ENCODE measurements around the gene ING4. TPM values are rescaled to one million over a fixed set of nuclear protein-coding genes. Genes with fewer than 3 reads are reported as not detected.
"Not testable (repeated sequence)": the region's sequence is repeated elsewhere in the genome, so short reads cannot be mapped to it uniquely, and the experiment has no call there.

Gene ING4
- total RNA-seq (2014; rRNA removed), result 26.3 and 40.8 TPM in 2 replicates
- 28.9 TPM for polyA plus RNA-seq (2012)

DNA sequence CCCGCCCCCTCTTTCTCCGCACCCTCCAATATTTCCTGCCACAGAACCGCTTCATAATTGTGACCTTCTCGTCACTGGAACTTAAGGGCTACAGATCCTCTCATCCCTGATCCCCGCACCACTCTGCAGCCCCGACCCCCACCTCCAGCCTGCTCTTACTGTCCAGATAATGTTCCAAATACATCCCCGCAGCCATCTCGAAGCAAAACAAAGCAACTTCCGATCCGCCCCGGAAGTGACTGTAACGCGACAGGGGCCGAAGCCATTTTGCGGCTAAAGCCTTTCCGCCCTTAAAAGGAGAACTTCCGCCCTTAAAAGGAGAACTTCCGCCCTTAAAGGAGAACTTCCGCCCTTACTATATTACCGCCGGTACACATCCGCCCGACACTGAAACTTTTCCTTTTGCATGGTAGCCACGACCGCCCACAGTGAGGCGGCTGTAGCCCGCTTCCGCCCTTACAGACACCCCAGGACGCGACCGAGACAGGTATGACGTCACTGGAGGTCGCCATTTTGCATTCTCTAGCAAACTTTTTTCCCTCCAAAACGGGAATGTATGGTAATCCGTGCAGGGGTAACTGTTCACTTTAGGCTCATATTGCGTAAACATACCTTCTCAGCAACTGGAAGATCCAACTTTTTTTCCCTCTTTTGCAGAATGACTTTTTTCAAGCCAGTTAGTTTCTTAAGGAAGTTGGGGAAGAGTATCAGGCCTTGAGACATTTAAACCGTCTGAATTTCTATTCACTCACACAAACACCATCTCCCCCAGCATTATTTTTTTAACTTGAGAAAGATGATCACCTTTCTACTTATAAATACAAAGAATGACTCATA, at the start of gene ING4:
Gene ING4, minus strand, starts transcription at position 214 of the 837 bp plus-strand sequence. Its CDS starts 18 bp downstream, at position 196.
- DNase-seq (ENCODE audit: low read depth), result peak; percentile 100

DNA sequence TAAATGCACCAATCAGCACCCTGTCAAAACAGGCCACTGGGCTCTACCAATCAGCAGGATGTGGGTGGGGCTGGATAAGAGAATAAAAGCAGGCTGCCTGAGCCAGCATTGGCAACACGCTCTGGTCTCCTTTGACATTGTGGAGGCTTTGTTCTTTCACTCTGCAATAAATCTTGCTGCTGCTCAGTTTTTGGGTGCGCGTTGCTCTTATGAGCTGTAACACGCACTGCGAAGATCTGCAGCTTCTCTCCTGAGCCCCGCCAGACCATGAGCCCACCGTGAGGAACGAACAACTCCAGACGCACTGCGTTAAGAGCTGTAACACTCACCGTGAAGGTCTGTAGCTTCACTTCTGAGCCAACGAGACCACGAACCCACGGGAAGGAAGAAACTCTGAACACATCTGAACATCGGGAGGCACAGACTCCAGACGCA, 46.1 kb upstream of the ING4 start:
- no peak for DNase-seq (ENCODE audit: low read depth)

DNA sequence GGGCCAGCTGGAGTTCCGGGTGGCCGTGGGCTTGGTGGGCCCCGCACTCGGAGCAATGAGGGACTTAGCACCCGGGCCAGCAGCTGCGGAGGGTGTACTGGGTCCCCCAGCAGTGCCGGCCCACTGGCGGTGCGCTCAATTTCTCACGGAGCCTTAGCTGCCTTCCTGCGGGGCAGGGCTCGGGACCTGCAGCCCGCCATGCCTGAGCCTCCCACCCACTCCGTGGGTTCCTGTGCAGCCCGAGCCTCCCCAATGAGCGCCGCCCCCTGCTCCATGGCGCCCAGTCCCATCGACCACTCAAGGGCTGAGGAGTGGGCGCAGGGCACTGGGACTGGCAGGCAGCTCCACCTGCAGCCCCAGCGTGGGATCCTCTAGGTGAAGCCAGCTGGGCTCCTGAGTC, 45.4 kb upstream of the ING4 start:
- DNase-seq (ENCODE audit: low read depth), result not testable (repeated sequence)

DNA sequence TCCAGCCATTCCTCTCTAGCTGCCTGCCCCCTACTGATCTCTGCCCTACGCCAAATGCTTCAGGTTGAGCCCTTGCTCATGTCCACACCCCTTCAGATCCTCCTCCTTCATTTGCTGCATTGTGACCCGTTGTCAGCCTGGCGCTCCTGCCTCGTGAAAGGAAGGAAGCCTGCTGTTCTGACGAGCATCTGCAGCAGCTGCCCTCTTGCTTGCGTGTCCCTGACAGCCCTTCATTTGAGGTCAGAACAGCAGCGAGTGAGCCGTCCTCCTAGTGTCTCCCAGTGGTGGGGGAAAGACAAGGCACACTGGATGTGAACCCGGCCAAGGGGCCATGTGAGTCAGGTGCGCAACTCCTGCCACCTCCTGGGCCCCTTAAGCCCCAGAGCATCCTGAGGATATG, 40.7 kb upstream of the ING4 start:
- peak; percentile 78 for DNase-seq (ENCODE audit: low read depth)

DNA sequence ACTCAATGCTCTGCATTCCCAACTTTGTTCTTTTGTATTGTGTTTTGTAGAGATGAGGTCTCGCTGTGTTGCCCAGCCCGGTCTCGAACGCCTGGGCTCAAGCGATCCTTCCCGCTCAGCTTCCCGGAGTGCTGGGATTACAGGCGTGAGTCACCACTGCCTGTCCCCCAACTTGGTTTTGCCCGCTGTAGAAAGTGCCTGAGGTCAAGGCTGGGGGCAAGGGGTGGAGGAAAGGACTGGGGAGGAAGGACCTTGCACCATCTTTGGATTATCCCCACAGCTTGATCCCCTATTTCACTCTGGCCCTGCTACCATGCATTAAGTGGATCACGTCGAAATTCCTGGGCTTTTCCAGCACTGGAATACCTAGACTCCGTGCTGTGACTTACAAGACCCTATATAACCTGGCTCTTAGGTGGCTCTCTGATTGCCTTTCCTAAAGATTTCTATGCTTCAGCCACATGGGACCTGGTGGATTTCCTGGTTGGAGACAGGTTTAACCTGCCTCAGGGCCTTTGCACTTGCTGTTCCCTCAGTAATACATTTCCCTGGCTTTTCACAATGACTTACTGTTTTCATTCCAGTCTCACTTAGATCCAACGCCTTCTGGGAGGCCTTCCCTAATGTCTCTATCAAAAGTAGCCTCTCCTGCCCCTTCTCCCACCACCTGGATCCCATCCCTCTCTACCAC, 38.3 kb upstream of the ING4 start:
- peak; percentile 22 for DNase-seq (ENCODE audit: low read depth)

DNA sequence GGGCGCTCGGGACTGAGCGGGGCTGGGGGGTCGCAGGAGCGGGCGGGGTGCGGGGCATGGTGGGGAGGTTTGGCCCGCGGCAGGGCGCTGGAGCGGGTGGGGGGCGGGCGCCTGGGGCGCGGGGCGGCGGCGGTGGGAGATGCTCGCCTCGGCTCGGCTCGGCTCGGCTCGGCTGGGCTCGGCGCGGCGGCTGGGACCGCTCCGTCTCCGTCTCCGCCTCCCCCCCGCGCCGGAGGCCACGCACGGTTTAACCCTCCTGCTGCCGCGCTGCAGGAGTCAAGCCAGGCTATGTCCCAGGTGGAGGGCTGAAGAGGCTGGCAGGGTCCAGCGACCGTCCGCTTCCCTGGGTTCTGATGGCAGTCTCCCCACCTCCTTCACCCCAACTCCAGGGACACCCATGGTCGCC, 37.7 kb upstream of the ING4 start, which contains the start of gene PIANP:
Gene PIANP, minus strand, starts transcription at position 170 of the 406 bp plus-strand sequence. CDS start 2,754 bp downstream, outside the sequence.
- no peak for DNase-seq (ENCODE audit: low read depth)

DNA sequence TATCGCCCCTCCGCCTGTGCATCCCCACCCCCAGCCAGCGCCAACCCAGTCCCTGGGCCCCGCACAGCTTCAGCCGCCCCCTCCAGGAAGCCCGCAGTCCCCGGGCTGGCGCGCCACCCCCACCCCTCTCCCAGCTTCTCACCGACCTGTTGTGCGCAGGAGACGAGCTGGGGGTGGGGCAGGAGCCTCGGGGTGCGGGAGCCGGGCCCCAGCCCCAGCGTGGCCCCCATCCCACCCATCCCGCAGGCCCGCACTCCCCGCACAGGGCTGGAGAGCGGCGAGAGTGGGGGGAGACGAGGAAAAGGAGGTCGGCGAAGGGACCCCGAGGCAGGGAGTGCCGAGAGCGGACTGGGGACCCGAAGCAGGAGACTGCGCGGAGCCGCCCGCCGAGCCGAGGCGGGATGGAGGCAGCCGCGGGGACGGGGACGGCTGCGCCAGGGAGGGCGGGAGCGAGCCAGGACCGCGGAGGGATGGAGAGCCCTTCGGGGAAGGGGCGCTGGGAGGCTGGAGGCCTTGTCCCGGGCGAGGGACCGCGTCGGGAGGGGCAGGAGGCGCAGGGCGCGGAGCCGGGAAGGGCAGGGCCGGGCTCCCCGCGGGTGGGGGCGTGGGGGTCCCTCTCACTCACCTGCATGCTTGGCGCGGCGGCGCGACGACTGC, 37.2 kb upstream of the ING4 start:
- DNase-seq (ENCODE audit: low read depth), result no peak

DNA sequence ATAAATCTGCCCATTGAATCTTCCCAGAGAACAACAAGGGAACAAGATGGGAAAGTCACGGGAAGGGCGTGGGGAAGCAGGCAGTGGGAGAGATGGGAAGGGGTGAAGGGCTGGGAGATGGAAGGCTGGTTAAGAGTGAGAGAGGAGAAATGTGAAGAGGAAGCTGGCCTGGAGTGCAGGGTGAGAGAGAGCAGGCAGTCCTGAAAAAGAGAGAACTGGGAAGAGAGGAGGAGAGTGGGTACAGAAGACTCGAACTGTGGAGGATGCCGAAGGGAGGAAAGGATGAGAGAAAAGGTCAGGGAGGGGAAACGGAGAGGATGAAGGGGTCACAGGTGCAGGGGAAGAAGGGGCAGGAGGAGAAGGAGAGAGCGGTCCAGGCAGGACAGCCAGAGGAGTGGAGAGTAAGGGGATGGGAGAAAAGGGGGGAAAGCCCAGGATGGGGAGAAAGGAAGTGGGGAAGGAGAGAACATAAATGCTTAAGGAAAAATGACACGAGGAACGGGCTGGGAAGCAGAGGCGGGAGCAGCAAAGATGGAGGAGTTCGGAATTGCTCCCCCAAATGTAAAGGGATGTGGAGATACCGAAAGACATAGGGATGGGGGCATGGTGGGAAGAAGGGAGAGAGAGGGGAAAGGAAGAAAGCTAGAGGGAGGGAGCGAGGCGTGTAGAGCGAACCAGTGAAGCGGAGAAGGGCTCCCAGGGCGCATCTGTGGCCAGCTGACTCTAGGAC, 36.5 kb upstream of the ING4 start:
- DNase-seq (ENCODE audit: low read depth), result no peak

DNA sequence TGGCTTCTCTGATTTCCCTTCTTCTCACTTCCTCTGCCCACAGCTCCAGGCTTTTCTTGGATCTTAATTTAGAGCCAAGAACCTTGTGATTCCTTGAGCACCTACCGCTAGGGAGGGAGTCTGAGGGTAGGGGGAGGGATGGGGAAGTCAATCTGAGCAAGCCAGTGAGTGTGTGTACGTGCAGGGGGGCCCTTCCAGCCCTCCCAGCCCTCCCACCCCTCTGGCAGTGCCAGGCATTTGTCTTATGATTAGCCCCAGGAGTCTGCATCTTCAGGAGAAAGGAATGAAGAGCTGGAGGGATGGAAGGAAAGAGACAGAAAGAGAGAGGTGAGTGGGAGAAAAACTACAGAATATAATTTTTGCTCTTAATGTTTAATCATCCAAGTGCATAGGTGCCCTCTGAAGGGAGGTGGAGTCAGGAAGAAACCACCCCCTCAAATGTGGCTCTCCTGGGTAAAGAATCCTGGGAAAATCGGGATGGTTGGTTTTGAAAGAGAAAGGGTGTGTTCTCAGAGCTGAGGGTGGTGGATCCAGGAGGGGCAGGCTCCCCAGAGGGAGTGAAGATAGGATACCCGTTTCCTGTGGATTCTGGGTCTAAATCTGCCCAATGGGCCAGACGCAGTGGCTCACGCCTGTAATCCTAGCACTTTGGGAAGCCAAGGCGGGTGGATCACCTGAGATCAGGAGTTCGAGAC, 35.6 kb upstream of the ING4 start:
- no peak for DNase-seq (ENCODE audit: low read depth)

DNA sequence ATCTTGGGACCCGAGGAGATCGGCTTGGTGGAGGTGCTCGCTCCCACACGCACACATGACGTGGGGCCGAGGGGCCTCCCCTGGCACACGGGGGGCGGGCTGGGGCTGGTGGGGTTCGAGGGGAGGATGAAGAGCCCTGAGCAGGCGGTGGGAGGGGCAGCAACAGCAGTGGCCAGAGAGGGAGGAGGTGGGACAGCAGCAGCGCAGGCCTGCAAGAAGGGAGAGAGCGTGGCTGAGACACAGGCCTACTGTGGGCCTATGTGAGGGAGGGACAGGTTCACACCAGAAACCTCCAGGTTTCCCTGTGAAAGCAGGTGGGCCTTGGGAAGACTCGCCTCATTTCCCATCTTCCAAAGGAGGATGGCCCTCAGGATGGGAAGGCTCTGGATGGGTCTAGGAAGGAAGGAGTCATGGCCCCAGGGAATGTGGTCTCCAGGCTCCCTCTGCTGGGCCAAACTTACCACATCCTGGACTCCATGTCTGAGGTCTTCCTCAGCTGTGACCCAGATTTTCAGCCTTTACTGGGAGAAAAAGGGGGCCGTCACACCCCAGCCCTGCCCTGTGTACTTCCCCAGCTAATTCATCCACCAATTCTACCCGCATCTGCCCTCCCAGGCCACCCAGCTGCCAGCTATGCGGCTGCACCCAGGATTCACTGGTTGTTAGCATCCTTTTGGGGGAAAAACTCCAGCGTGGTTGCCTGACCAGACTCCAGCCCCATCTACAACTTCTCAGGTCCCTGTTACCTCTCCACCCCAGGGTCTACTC, 34.8 kb upstream of the ING4 start:
- DNase-seq (ENCODE audit: low read depth), result peak; percentile 70

DNA sequence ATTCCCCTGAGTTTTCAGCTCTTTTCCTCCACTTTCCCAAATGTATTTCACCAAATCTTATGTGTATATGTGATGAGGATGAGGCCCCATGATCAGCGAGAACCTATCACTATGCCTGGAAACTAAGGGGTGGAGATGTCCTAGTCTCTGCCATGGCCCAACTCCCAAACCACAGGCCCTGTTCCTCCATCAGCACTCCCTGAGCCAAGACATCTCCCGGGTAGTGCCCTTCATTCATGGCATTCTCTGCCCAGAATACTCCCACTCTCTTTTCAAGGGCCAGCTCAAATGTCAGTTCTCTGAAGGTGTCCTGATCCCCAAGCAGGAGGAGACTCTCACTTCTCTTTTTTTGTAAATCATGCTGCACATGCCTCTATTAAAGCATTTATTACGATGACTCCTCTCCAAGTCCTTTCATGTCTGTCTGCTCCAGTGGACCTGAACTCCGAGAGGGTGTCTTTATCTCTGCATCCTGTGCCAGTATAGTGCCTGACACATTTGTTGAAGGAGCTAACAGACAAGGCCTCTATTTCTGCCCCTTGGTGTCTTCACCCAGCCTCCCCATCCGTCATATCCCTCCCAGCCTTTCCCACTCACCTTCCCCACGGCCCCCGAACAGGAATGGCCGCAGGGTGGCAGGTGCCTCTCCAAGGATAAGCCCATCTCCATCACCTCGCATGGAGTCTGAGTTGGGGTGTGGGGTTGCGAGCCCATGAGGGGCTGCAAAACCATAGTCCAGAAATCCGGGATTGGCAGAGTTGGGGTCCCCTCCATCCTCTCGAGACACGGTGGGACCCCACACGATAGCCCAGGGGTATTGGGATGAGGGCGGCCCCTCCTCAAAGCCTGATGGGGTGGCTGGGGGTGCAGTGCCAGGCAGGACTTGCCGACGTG, 34.0 kb upstream of the ING4 start:
- peak; percentile 8 for DNase-seq (ENCODE audit: low read depth)

DNA sequence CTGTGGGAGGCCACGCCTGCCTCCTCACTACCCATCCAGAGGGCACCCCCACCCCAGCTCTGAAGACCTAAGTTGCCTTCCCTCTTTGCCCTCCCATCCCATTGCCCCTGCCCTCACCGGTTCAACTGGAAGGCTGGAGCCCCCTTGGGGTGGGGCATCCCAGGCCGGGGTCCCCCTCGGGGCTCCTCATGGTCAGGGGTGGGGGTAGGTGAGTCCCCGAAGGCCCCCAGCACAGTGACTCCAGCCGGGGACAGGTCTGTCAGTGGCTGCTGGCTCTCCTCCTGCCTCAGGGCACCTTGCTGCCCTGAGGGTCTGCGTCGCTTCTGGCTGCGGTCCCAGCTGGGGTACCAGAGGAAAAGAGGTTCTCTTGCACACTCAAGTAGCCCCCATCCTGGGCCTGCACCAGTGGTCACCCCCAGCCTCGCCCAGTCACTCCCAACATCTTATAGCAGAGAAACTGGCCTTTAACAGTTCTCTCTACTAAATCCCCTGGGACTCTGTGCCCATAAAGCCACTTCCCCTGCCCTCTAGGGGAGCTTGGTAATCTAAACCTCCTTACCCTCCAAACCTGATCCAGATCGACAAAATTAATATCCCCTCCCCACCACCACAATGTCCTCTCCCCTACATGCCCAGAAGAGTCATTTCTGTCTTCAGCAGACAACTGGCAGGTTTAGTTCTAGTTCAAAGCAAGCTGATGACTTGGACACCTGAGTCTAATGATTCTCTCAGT, 32.6 kb upstream of the ING4 start:
- DNase-seq (ENCODE audit: low read depth), result no peak

DNA sequence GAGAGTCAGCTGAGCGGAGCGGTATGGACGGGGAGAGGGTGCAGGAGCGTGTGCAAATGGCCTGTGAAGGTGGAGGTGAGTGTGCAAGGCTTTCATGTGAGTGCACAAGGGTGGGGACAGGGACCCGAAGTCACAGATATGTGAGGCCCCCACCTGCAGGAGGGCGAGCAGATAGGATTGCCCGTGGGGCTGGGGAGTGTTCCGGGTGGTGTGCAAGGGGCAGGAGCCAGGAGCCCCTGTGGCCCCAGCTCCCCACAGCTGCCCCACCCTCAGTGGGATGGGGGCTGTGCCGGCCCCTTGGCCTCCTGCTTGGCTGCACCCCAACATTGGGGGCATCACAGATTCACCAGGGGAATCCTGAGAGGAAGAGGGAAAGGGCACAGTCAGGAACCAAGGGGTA, 31.8 kb upstream of the ING4 start:
- no peak for DNase-seq (ENCODE audit: low read depth)

DNA sequence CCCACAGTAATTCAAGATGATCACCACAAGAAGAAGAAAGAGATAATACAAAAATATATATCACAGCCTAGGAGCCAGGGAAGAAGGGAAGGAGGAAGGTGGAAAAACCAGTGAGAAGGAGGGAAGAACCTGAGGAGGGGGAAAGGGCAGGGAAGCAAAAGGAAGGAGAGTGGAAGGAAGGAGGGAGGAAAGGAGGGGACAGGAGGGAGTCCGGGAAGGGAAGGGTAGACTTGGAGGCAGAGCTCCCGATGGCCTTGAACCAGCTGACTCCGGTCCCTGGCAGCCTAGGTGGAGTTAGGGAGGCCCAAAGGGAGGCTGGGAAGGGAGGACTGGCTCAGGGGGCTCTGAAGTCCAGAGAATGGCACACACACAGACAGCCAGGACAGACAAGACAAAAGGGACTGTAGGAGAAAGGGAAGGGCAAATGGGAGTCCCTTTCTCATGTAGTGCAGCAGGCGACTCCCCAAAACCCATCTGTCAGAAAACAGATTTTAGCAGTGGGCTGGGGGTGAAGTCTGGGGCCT, 31.0 kb upstream of the ING4 start:
- DNase-seq (ENCODE audit: low read depth), result no peak

DNA sequence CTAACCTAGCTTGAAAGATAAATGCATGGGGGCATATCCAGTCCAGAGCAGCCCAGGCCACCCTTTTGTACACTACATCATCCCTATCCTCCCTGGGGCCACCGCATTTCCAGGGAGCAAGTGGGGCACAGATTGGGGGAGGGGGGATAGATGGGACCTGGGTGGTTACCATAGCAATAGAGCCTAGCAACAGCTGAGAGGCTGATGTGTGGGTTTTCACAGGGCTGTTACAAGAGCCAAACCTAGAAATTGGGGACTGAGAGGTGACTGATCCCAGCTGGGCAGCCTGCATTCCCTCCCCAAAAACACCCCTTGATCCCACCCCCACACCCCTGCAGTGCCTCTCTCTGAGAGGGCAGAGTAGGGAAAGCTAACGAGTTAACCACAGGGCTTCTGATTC, 30.0 kb upstream of the ING4 start:
- DNase-seq (ENCODE audit: low read depth), result no peak

DNA sequence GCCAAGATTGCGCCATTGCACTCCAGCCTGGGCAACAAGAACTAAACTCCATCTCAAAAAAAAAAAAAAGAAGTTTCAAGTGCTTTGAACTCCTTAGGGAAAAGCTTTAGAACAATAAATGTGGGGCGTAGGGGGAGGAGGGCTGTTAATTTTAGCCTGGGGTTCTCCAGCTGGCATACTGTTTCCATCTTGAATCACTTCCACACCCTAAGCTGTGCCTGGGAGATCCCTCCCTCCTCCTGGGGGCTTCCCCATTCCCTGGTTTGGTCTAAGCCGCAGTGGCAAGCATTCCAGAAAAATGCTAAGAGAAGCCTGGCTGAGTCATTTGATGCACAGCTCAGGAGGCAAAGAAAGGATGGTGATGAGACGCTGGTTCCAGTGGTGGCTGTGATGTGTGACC, 28.6 kb upstream of the ING4 start:
- DNase-seq (ENCODE audit: low read depth), result peak; percentile 70

DNA sequence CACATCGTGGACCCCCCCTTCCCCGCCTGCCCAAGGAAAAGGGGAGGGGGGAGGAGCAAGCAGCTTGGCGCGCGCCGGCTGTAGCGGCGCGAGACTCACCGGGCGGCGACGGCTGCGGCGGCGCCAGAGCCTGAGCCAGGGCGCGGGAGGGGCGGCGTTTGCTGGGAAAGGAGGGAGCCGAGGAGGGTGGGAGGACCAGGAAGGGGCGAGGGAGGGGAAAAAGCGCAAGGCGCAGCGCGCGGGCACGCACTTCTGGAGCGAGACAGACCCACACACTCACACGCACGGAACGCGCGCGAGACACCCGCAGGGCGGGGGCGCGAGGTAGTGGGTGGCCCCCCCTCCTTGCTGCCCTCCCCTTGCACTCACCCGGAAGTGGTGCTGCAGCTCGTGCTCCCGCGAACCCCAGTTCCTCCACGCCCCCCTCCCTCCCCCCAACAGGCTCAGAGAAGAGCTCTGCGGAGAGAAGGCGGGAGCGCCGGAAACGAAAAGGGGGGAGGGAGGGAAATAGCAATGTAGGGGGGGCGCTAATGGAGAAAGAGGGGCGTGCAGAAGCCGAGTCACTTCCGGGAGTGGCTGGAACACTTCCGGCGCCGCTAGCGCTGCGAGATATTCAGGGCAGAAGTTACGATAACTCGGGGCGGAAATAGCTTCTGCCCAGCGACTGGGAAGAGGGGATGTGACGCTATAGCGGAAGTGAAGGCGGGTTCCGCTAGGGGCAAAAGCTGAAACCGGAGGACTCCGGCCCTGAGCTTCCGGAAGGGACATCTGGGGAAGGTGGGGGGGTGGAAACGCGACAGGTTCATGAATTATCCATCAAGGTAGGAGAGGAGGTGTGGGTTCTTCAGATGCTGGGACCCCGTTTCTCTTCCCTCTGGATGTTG, 26.3 kb upstream of the ING4 start, which contains the start of gene ZNF384:
Gene ZNF384, minus strand, starts transcription at position 377 of the 884 bp plus-strand sequence. CDS start 9,855 bp downstream, outside the sequence.
- DNase-seq (ENCODE audit: low read depth), result peak; percentile 99
